BJ (cell line): ENCODE measurements around the gene NBEA. TPM values are rescaled to one million over a fixed set of nuclear protein-coding genes. Genes with fewer than 3 reads are reported as not detected.

ENCODE experiments used
- CTCF ChIA-PET: fragments of 350-600 bp; formaldehyde crosslinking; extraction: SDS; loops from one replicate; lab custom pipeline; 2021; ENCODE audit warnings: antibody characterized with exemption, inconsistent platforms; lab: Yijun Ruan, JAX
- POLR2A ChIA-PET: fragments of 300-600 bp; sonication (Branson Sonifier 250); formaldehyde crosslinking; extraction: SDS; loops from one replicate; lab custom pipeline; 2021; ENCODE audit warnings: antibody characterized with exemption; lab: Charles Lee
- DNase-seq: peaks from one replicate; pipeline ENCODE4 v3.0.0-alpha.2; 2011; ENCODE audit warnings: low read depth
- H3K27me3 ChIP-seq: 2 replicates; pipeline ENCODE4 v1.6.0; 2011; ENCODE audit warnings: low read length; ENCODE audit not compliant: control insufficient read depth, insufficient read depth
- H3K36me3 ChIP-seq: 2 replicates; pipeline ENCODE4 v1.5.1; 2011; ENCODE audit warnings: low read length; ENCODE audit not compliant: control insufficient read depth, insufficient read depth
- H3K4me3 ChIP-seq: 2 replicates; pipeline ENCODE4 v1.5.1; 2011; ENCODE audit warnings: low read depth, mild to moderate bottlenecking, control low read depth, low read length
- polyA plus RNA-seq: library from polyadenylated mRNA; depleted of rRNA; stranded (reverse); fragments of >200 nt; gene quantifications from 2 replicates; pipeline ENCODE4 v1.2.3, GENCODE V29; 2011
- TF ChIP-seq, protein P1 (sequence below): IDR thresholded peaks from 2 replicates; pipeline ENCODE4 v1.5.1; 2011; ENCODE audit warnings: low read depth, mild to moderate bottlenecking, control low read depth, inconsistent platforms, low read length, moderate library complexity; ENCODE audit not compliant: insufficient read depth

Gene NBEA
- polyA plus RNA-seq, 1 experiment = 17.8 TPM

DNA sequence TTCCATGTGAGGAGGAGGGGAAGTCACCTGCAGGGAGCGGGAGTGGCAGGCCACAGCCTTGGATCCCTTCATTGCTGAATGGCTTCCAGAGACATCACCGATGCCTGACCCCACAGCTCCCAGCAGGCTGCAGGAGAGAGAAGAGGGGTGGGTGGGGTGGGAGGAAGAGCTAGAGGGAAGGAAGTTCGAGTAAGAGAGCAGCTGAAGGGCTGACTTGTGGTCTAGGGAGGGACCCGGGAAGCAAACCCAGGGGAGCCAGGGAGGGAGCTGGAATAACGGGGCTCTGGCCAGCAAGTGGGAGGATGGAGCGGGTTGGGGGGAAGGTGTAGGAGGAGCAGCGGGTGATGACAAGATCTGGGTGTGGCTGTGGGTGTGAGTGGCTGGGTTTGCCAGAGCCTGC is 764.2 kb downstream of the NBEA start:
- CTCF ChIA-PET = no interaction called here

DNA sequence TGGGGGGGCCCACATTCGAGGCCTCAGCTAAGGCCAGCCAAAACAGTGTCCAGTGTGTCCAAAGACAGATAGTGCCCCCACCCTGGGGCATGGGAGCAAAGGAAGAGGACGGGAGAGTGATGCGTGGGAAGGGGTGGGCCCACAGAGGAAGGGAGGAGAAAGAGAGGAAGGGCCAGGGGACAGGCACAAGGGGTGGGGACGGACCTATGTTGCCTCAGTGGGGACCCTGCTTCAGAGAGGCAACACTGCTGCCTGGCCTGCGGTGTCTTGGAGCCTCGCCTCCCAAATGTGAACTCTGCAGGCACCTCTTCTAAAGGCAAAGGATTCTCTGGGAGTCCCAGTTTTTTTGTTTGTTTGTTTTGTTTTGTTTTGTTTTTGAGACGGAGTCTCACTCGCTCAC is 764.7 kb downstream of the NBEA start:
- TF ChIP-seq, protein P1, sequence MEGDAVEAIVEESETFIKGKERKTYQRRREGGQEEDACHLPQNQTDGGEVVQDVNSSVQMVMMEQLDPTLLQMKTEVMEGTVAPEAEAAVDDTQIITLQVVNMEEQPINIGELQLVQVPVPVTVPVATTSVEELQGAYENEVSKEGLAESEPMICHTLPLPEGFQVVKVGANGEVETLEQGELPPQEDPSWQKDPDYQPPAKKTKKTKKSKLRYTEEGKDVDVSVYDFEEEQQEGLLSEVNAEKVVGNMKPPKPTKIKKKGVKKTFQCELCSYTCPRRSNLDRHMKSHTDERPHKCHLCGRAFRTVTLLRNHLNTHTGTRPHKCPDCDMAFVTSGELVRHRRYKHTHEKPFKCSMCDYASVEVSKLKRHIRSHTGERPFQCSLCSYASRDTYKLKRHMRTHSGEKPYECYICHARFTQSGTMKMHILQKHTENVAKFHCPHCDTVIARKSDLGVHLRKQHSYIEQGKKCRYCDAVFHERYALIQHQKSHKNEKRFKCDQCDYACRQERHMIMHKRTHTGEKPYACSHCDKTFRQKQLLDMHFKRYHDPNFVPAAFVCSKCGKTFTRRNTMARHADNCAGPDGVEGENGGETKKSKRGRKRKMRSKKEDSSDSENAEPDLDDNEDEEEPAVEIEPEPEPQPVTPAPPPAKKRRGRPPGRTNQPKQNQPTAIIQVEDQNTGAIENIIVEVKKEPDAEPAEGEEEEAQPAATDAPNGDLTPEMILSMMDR = no peak
- Histone ChIP-seq H3K36me3 (no peaks in the 10 kb centered on the region), H3K4me3 (no peak overlapping the region), H3K27me3 (no peaks in the 10 kb centered on the region)
- CTCF ChIA-PET = no interaction called here
- POLR2A ChIA-PET = no interaction called here
- DNase-seq = no peak

More for the DNA sequence above, 764.2 kb downstream of the NBEA start:
- Histone ChIP-seq H3K4me3 (no peak overlapping the region), H3K36me3 (no peaks in the 10 kb centered on the region), H3K27me3 (no peaks in the 10 kb centered on the region)
- POLR2A ChIA-PET = no interaction called here
- TF ChIP-seq, protein P1 = no peak
- no peak for DNase-seq

DNA sequence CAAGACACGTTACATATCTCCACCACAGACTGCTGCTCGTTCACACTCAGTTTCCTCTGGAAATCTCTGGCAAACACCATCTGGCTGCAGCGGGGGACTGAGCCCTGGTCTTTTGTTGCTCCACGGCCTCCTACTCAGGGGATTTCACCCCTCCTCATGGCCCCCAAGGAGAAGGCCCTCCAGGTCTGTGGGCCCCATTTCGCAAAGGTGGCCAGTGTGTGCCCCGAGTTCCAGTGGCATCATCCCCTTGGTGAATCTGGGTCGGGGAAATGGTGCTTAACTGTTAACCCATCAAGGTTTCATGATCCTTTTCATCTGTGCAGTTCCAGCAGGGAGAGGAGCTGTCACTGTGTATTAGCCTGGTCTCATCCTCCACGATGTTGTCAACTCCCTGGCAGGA is 769.8 kb downstream of the NBEA start:
- Histone ChIP-seq H3K36me3 (no peaks in the 10 kb centered on the region), H3K27me3 (no peaks in the 10 kb centered on the region), H3K4me3 (no peak overlapping the region)
- DNase-seq = no peak
- CTCF ChIA-PET = interaction anchor here (1.2 to 3.3 kb wide), 3 partner anchors 11 to 82 kb away, joined by 3 to 25 read pairs (median 16); no protein-coding TSS in a partner anchor
- TF ChIP-seq, protein P1 = no peak
- POLR2A ChIA-PET = no interaction called here

DNA sequence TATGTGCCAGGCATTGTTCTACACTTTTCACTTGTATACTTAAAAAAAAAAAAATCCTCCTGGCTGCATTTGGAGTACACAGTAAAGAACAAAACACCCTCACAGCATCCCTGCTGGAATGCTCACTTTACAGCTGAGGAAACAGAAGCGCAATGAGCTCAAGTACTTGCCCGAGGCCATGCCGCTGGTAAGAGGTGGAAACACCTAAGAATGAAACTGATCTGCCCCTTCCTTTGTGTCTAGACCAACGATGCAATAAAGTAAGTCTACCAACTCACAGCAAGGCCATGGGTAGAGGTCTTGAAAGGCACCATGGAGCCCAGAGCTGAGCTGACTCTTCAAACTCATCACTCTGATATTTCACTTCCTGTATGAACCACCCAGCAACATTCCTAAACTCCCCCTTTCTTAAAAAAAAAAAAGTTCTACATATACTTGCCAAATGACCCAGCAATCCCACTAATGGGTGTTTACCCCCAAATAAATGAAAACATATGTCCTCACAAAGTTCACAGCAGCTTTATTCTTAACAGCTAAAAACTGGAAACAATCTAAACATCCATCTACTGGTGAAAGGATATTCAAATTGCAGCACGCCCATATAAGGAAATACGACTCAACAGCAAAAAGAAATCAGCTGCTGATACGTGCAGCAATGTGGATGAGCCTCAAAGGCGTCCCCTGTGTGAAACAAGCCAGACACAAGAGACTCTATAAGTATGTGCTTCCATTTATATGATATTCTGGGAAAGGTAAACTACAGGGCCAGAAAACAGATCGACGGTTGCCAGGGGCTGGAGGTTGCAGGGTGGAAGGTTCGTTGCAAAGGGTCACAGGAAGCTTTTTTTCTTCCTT is 771.1 kb downstream of the NBEA start:
- Histone ChIP-seq H3K36me3 (no peaks in the 10 kb centered on the region), H3K27me3 (no peaks in the 10 kb centered on the region), H3K4me3 (0 out of 2 replicates have a peak overlapping the region, but pooled peaks have one; percentile 18)
- ChIA-PET POLR2A (interaction anchor here (0.8 to 3.4 kb wide), 5 partner anchors 9 to 237 kb away, joined by 3 to 30 read pairs (median 14); partner anchors contain the start of gene MAB21L1), CTCF (interaction anchor here (0.6 to 3.3 kb wide), 11 partner anchors 8 to 1368 kb away, joined by 3 to 25 read pairs (median 4); no protein-coding TSS in a partner anchor)
- peak; percentile 96 for DNase-seq
- TF ChIP-seq, protein P1 = no peak; the same call in 1 of the 2 replicates

DNA sequence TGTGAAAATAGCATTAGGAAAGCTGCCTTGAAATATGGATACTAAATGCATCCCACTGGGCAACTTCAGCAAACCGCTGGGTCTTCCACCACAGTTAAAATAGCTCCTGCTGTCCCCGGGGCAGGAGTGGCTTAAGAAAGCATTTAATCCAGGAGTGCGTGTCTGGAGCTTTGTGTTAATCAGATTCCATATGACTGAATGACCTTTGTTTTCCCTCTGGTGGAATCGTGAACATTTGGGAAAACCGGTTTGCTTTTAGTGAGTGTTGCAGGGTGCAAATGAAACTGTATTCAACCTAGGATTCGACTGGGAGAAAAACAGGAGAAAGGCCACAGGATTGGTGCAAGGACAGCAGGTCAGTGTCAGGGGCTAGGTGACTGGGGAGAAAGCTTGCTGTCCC is 772.1 kb downstream of the NBEA start:
- DNase-seq = no peak
- POLR2A ChIA-PET = interaction anchor here (0.5 to 3.4 kb wide), 8 partner anchors 8 to 241 kb away, joined by 3 to 30 read pairs (median 6); partner anchors contain the start of gene MAB21L1
- H3K4me3 ChIP-seq = no peak overlapping the region
- TF ChIP-seq, protein P1 = no peak
- no peaks in the 10 kb centered on the region for H3K27me3 ChIP-seq
- CTCF ChIA-PET = interaction anchor here (0.6 to 5.8 kb wide), 11 partner anchors 9 to 1369 kb away, joined by 3 to 29 read pairs (median 5); no protein-coding TSS in a partner anchor
- no peaks in the 10 kb centered on the region for H3K36me3 ChIP-seq
